GM12878 (cell line): ENCODE results near the gene MYO15B. TPM values are rescaled to one million over a fixed set of nuclear protein-coding genes. Genes with fewer than 3 reads are reported as not detected.

Experiments used
- ATAC-seq: fragments of 200-7000 bp; cut with Tn5 transposase; 3 replicates; pipeline ENCODE4 v1.9.1; 2020; ENCODE audit warnings: mild to moderate bottlenecking, moderate library complexity
- BruUV-seq: library from RNA; stranded (reverse); fragments of 400-500 nt; replicated peaks from 2 replicates; lab custom pipeline; 2021; lab: Mats Ljungman, UMichigan
- CTCF ChIA-PET: fragments of 300-600 bp; sonication (Branson Sonifier 250); formaldehyde crosslinking; extraction: SDS; loops from one replicate; lab custom pipeline; 2021; ENCODE audit warnings: inconsistent platforms; lab: Yijun Ruan, JAX
- POLR2A ChIA-PET: fragments of 350-600 bp; formaldehyde crosslinking; extraction: SDS; loops from one replicate; lab custom pipeline; 2021; ENCODE audit warnings: inconsistent platforms; lab: Charles Lee
- RAD21 ChIA-PET: fragments of 300-600 bp; sonication (Branson Sonifier 250); formaldehyde crosslinking; loops from one replicate; lab custom pipeline; 2023; ENCODE audit warnings: antibody characterized with exemption; ENCODE audit not compliant: unreplicated experiment; lab: Charles Lee
- SMC1A ChIA-PET: fragments of 300-600 bp; sonication (Branson Sonifier 250); formaldehyde crosslinking; loops from one replicate; lab custom pipeline; 2023; ENCODE audit not compliant: unreplicated experiment, uncharacterized antibody; lab: Charles Lee
- DNase-seq: peaks from one replicate; pipeline ENCODE4 v3.0.0-alpha.2; 2011; ENCODE audit warnings: low read depth, low spot score
- FAIRE-seq: peaks from 3 replicates; lab custom pipeline; 2011; peaks lifted over from hg19 to GRCh38; lab: Jason Lieb, UNC
- H2AFZ ChIP-seq: 2 replicates; pipeline ENCODE4 v1.6.0; 2011; ENCODE audit warnings: low read depth, low read length, control low read depth; ENCODE audit not compliant: control insufficient read depth
- H3K27ac ChIP-seq: 2 replicates; pipeline ENCODE4 v1.5.1; 2011; ENCODE audit warnings: control low read depth; ENCODE audit not compliant: control insufficient read depth, insufficient read depth
- H3K27me3 ChIP-seq, 2 experiments: replicated peaks in 1 of 2; 2 replicates each; pipeline versions ENCODE4 v1.6.0 to v1.6.1; 2011; ENCODE audit warnings: low read length in 1 of 2; ENCODE audit not compliant: control insufficient read depth in 2 of 2, insufficient read depth in 2 of 2
- H3K36me3 ChIP-seq, 2 experiments: 2 replicates each; pipeline ENCODE4 v1.5.1; 2011; ENCODE audit warnings: low read length in 1 of 2; ENCODE audit not compliant: control insufficient read depth in 2 of 2, insufficient read depth in 2 of 2
- H3K4me1 ChIP-seq: 2 replicates; pipeline ENCODE4 v1.6.1; 2011; ENCODE audit warnings: mild to moderate bottlenecking, low read length, moderate library complexity, mixed read lengths; ENCODE audit not compliant: control insufficient read depth, insufficient read depth
- H3K4me2 ChIP-seq: 2 replicates; pipeline ENCODE4 v1.6.0; 2011; ENCODE audit warnings: control low read depth; ENCODE audit not compliant: control insufficient read depth, insufficient read depth
- H3K4me3 ChIP-seq: fragments of 200-600 bp; sonication (generic); 2 replicates; pipeline ENCODE4 v1.5.1; 2016
- H3K79me2 ChIP-seq: 2 replicates; pipeline ENCODE4 v1.6.0; 2011; ENCODE audit warnings: low read length; ENCODE audit not compliant: control insufficient read depth, insufficient read depth
- H3K9ac ChIP-seq: 2 replicates; pipeline ENCODE4 v1.8.0; 2011; ENCODE audit warnings: low read length, control low read depth, mixed read lengths; ENCODE audit not compliant: control insufficient read depth, insufficient read depth
- H3K9me3 ChIP-seq: replicated peaks from 3 replicates; pipeline ENCODE4 v1.5.1; 2011; ENCODE audit warnings: mild to moderate bottlenecking, low read length; ENCODE audit not compliant: control insufficient read depth, insufficient read depth
- H4K20me1 ChIP-seq: 2 replicates; pipeline ENCODE4 v1.6.0; 2011; ENCODE audit not compliant: control insufficient read depth, insufficient read depth
- BCLAF1 ChIP-seq: fragments of 450-650 bp; IDR thresholded peaks from 2 replicates; pipeline ENCODE4 v1.6.1; 2017; ENCODE audit warnings: antibody characterized with exemption, mild to moderate bottlenecking, moderate library complexity
- BHLHE40 ChIP-seq, 2 experiments: fragments of 450-650 bp in 1 of 2; IDR thresholded peaks; 2 replicates each; pipeline ENCODE4 v1.6.1; 2011 to 2017; ENCODE audit warnings: low read depth in 2 of 2, borderline replicate concordance in 1 of 2, improper control_type of control experiment in 1 of 2, low read length in 1 of 2, mild to moderate bottlenecking in 1 of 2
- CREB1 ChIP-seq: IDR thresholded peaks from 2 replicates; pipeline ENCODE4 v1.6.1; 2012; ENCODE audit warnings: low read depth, mild to moderate bottlenecking, inconsistent platforms
- KAT2A ChIP-seq: conservative IDR thresholded peaks from 2 replicates; pipeline ENCODE4 v1.6.1; 2011; ENCODE audit warnings: low read depth, low read length; ENCODE audit not compliant: control insufficient read depth
- MLLT1 ChIP-seq: fragments of 450-650 bp; IDR thresholded peaks from 2 replicates; pipeline ENCODE4 v1.6.1; 2016; ENCODE audit warnings: mild to moderate bottlenecking
- RUNX3 ChIP-seq: IDR thresholded peaks from 2 replicates; pipeline ENCODE4 v1.6.1; 2012; ENCODE audit warnings: low read length, inconsistent platforms
- TCF12 ChIP-seq: IDR thresholded peaks from 2 replicates; pipeline ENCODE4 v1.6.1; 2011; ENCODE audit warnings: low read depth, mild to moderate bottlenecking, low read length
- TCF3 ChIP-seq: IDR thresholded peaks from 2 replicates; pipeline ENCODE4 v1.6.1; 2012; ENCODE audit warnings: low read depth, mild to moderate bottlenecking, low read length, borderline replicate concordance; ENCODE audit not compliant: insufficient read depth
- WGBS: methylation state at CpG from one replicate; pipeline ENCODE4 v1.1.6; 2016; ENCODE audit warnings: low lambda C conversion rate; ENCODE audit not compliant: insufficient replicate concordance, insufficient coverage; ENCODE audit errors: missing lambda C conversion rate; 5-methylcytosine and 5-hydroxymethylcytosine counted together
- in situ Hi-C: fragments of 300-500 bp; cut with MboI; formaldehyde crosslinking; loops from 9 replicates; pipeline ENCODE4 v1.14.3; 2018; ENCODE audit warnings: mixed read lengths
- intact Hi-C: fragments of 100-400 bp; cut with micrococcal nuclease; formaldehyde crosslinking; loops from one replicate; pipeline ENCODE4 v1.14.2; 2022; ENCODE audit not compliant: unreplicated experiment
- polyA plus RNA-seq, 11 experiments: library from polyadenylated mRNA; depleted of rRNA in 4 of 11; unstranded in 6 of 11; stranded (reverse) in 5 of 11; fragments of >200 nt; fragmentation: Nextera tagmentation in 4 of 11; fragmentation: Illumina TruSeq in 1 of 11; extraction: Ambion mirVana in 4 of 11; extraction: Trizol in 1 of 11; gene quantifications; 1 replicate in 1 of 11; 2 replicates in 10 of 11; pipeline versions ENCODE4 v1.2.1 to v1.2.3, GENCODE V29; 2011 to 2016; ENCODE audit warnings: inconsistent platforms in 2 of 11, missing spikeins in 2 of 11, low read depth in 1 of 11
- total RNA-seq, 4 experiments: library from RNA; depleted of rRNA in 3 of 4; stranded (reverse); fragments of >200 nt in 3 of 4; fragmentation: Illumina TruSeq in 1 of 4; extraction: Trizol in 1 of 4; gene quantifications; 2 replicates each; pipeline versions ENCODE4 v1.2.1 to v1.2.3, GENCODE V29; 2013 to 2021
- TF ChIP-seq, protein P1 (sequence below): fragments of 450-650 bp; IDR thresholded peaks from 2 replicates; pipeline ENCODE4 v1.6.1; 2017; ENCODE audit warnings: low read depth, mild to moderate bottlenecking, moderate library complexity
- TF ChIP-seq, protein P2 (sequence below): fragments of 450-650 bp; IDR thresholded peaks from 2 replicates; pipeline ENCODE4 v1.6.1; 2018; ENCODE audit warnings: borderline replicate concordance, mild to moderate bottlenecking; ENCODE audit not compliant: partially characterized antibody
- TF ChIP-seq, protein P3 (sequence below): fragments of 450-650 bp; IDR thresholded peaks from 2 replicates; pipeline ENCODE4 v1.6.1; 2014; ENCODE audit warnings: mild to moderate bottlenecking

MYO15B gene
- total and polyA plus RNA-seq, 10 of the 15 experiments (the other 5 are each of a cell fraction or from before 2014, with no cell fraction given): 0.67 to 15.4 (median 2.3) TPM; not detected in 1

DNA sequence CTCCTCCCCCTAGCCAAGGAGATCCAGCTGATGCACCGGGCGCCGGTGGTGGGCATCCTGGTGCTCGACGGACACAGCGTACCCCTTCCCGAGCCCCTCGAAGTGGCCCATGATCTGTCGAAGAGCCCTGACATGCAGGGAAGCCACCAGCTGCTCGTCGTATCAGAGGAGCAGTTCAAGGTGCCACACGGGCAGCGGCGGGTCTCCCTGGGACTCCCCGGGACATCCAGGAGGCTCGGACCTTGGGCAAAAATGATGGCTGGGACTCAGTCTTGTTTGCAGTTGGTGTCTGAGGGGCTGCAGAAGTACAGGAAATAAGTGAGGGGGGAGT lies 15.8 kb upstream of the MYO15B start:
- Histone ChIP-seq H3K4me2 (peak overlapping the region; percentile 81), H3K27ac (peak overlapping the region; percentile 80)
- in situ Hi-C loops: no loop called here

More for the DNA sequence above, 15.8 kb upstream of the MYO15B start:
- ATAC-seq: no peak
- Histone ChIP-seq H3K4me1 (peaks cover 15% of the 10 kb centered on the region), H3K9me3 (no peaks in the 10 kb centered on the region), H3K36me3 (no peaks in the 10 kb centered on the region), H3K79me2 (no peaks in the 10 kb centered on the region), H3K27me3 (no peaks in the 10 kb centered on the region), H4K20me1 (no peaks in the 10 kb centered on the region), H3K9ac (peak overlapping the region; percentile 72; the same call in 1 of the 2 replicates), H3K4me3 (no peak overlapping the region), H2AFZ (peak overlapping the region; percentile 98)
- DNase-seq: no peak
- TF ChIP-seq BHLHE40 (IDR thresholded peaks at IDR 0.05; ENCODE audit: borderline replicate concordance in 1 of 2, low read depth in 2 of 2, low read length in 1 of 2): no peak
- TF ChIP-seq BCLAF1: no peak
- no peak for TF ChIP-seq CREB1
- TF ChIP-seq, protein P1, sequence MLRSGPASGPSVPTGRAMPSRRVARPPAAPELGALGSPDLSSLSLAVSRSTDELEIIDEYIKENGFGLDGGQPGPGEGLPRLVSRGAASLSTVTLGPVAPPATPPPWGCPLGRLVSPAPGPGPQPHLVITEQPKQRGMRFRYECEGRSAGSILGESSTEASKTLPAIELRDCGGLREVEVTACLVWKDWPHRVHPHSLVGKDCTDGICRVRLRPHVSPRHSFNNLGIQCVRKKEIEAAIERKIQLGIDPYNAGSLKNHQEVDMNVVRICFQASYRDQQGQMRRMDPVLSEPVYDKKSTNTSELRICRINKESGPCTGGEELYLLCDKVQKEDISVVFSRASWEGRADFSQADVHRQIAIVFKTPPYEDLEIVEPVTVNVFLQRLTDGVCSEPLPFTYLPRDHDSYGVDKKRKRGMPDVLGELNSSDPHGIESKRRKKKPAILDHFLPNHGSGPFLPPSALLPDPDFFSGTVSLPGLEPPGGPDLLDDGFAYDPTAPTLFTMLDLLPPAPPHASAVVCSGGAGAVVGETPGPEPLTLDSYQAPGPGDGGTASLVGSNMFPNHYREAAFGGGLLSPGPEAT: no peak
- no peak for TF ChIP-seq KAT2A
- no peak for TF ChIP-seq TCF12
- TF ChIP-seq, protein P2, sequence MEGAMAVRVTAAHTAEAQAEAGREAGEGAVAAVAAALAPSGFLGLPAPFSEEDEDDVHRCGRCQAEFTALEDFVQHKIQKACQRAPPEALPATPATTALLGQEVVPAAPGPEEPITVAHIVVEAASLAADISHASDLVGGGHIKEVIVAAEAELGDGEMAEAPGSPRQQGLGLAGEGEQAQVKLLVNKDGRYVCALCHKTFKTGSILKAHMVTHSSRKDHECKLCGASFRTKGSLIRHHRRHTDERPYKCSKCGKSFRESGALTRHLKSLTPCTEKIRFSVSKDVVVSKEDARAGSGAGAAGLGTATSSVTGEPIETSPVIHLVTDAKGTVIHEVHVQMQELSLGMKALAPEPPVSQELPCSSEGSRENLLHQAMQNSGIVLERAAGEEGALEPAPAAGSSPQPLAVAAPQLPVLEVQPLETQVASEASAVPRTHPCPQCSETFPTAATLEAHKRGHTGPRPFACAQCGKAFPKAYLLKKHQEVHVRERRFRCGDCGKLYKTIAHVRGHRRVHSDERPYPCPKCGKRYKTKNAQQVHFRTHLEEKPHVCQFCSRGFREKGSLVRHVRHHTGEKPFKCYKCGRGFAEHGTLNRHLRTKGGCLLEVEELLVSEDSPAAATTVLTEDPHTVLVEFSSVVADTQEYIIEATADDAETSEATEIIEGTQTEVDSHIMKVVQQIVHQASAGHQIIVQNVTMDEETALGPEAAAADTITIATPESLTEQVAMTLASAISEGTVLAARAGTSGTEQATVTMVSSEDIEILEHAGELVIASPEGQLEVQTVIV: no peak
- TF ChIP-seq TCF3: no peak
- TF ChIP-seq, protein P3, sequence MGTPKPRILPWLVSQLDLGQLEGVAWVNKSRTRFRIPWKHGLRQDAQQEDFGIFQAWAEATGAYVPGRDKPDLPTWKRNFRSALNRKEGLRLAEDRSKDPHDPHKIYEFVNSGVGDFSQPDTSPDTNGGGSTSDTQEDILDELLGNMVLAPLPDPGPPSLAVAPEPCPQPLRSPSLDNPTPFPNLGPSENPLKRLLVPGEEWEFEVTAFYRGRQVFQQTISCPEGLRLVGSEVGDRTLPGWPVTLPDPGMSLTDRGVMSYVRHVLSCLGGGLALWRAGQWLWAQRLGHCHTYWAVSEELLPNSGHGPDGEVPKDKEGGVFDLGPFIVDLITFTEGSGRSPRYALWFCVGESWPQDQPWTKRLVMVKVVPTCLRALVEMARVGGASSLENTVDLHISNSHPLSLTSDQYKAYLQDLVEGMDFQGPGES: no peak
- TF ChIP-seq MLLT1: no peak
- TF ChIP-seq RUNX3: no peak
- POLR2A ChIA-PET: interaction anchor here (0.6 to 1.1 kb wide), 2 partner anchors 211 to 255 kb away, joined by 3 read pairs; no protein-coding TSS in a partner anchor
- intact Hi-C loops: no loop called here
- 66% methylated on average over 15 of the region's 16 CpGs for WGBS
- SMC1A ChIA-PET: interaction anchor here (1.3 kb wide), 1 partner anchor 56 kb away, joined by 4 read pairs; the partner anchor contains the start of gene TSEN54
- no TSS peak for BruUV-seq
- CTCF ChIA-PET: interaction anchor here (1.1 to 1.5 kb wide), 3 partner anchors 11 to 62 kb away, joined by 3 to 5 read pairs (median 4); partner anchors contain the start of gene SMIM5
- RAD21 ChIA-PET: interaction anchor here (1.3 kb wide), 2 partner anchors 37 to 55 kb away, joined by 5 read pairs; partner anchors contain the start of gene TSEN54
- no peak for FAIRE-seq
